Inflammatory macrophage treated with lipopolysaccharide for 1 hour (primary cell): Measurements from ENCODE around the gene AP1S2.
"Not testable (repeated sequence)": the region's sequence is repeated elsewhere in the genome, so short reads cannot be mapped to it uniquely, and the experiment has no call there.

Experiments used
- DNase-seq, 2 donors: peaks; one replicate each; pipeline ENCODE4 v3.0.0-alpha.2; 2020 to 2022

The AP1S2 gene

GRCh38 chrX:15854712-15855567, at the start of gene AP1S2:
Gene AP1S2, minus strand, starts transcription at chrX:15854813. Its CDS starts 2,289 bp downstream, at chrX:15852524.
- peak; percentile 87 to 89 for DNase-seq

GRCh38 chrX:15903186-15903681, 48.6 kb upstream of the AP1S2 start:
- DNase-seq: peak; percentile 62 to 75

- DNase-seq: no peak
Measured at GRCh38 chrX:15895334-15895733, 40.7 kb upstream of the AP1S2 start.

GRCh38 chrX:15894724-15895123, 40.1 kb upstream of the AP1S2 start:
- DNase-seq: no peak

- no peak for DNase-seq
Measured at GRCh38 chrX:15890463-15890862, 35.9 kb upstream of the AP1S2 start.

GRCh38 chrX:15888062-15888461, 33.4 kb upstream of the AP1S2 start:
- no peak for DNase-seq

GRCh38 chrX:15883540-15883863, 28.9 kb upstream of the AP1S2 start:
- DNase-seq: no peak

- DNase-seq: peak; percentile 51 to 77
Measured at GRCh38 chrX:15882704-15883539, 28.3 kb upstream of the AP1S2 start.

- no peak for DNase-seq
Measured at GRCh38 chrX:15881381-15881897, 26.8 kb upstream of the AP1S2 start.

GRCh38 chrX:15877914-15878313, 23.3 kb upstream of the AP1S2 start:
- not testable (repeated sequence) for DNase-seq

- DNase-seq: no peak
Measured at GRCh38 chrX:15877380-15877779, 22.8 kb upstream of the AP1S2 start.

GRCh38 chrX:15874672-15875071, 20.1 kb upstream of the AP1S2 start:
- no peak for DNase-seq

GRCh38 chrX:15873566-15873965, 19.0 kb upstream of the AP1S2 start:
- no peak for DNase-seq

GRCh38 chrX:15870310-15870709, 15.7 kb upstream of the AP1S2 start:
- DNase-seq: no peak

GRCh38 chrX:15869695-15870094, 15.1 kb upstream of the AP1S2 start:
- no peak for DNase-seq

- DNase-seq: no peak
Measured at GRCh38 chrX:15866147-15866546, 11.5 kb upstream of the AP1S2 start.

GRCh38 chrX:15864629-15865028, 10.0 kb upstream of the AP1S2 start:
- DNase-seq: no peak

GRCh38 chrX:15864023-15864422, 9.4 kb upstream of the AP1S2 start:
- peak in 1 of 2 donors; percentile 18 for DNase-seq

GRCh38 chrX:15860921-15861320, 6.3 kb upstream of the AP1S2 start:
- peak; percentile 48 to 78 for DNase-seq

- DNase-seq: no peak
Measured at GRCh38 chrX:15858051-15858450, 3.4 kb upstream of the AP1S2 start.

- DNase-seq: no peak
Measured at GRCh38 chrX:15856636-15857035, 2.0 kb upstream of the AP1S2 start.

- peak; percentile 35 to 45 for DNase-seq
Measured at GRCh38 chrX:15856222-15856587, 1.6 kb upstream of the AP1S2 start.

- DNase-seq: peak in 1 of 2 donors; percentile 23
Measured at GRCh38 chrX:15855568-15856221, 1.1 kb upstream of the AP1S2 start.
